Dermis microvascular lymphatic vessel endothelial cell (primary cell): Measurements from ENCODE around the gene LRCH3. TPM values are rescaled to one million over a fixed set of nuclear protein-coding genes. Genes with fewer than 3 reads are reported as not detected.

Experiments
- DNase-seq, 2 donors: peaks; one replicate each; pipeline versions ENCODE4 v3.0.0 to v3.0.0-alpha.2; 2010; ENCODE audit warnings: low read depth in 2 of 2
- total RNA-seq: library from RNA; depleted of rRNA; stranded (reverse); fragments of >200 nt; gene quantifications from 2 replicates; pipeline ENCODE4 v1.2.1, GENCODE V29; 2014

The LRCH3 gene
- total RNA-seq, 1 donor from 2014 or later: 60.5 TPM

DNA sequence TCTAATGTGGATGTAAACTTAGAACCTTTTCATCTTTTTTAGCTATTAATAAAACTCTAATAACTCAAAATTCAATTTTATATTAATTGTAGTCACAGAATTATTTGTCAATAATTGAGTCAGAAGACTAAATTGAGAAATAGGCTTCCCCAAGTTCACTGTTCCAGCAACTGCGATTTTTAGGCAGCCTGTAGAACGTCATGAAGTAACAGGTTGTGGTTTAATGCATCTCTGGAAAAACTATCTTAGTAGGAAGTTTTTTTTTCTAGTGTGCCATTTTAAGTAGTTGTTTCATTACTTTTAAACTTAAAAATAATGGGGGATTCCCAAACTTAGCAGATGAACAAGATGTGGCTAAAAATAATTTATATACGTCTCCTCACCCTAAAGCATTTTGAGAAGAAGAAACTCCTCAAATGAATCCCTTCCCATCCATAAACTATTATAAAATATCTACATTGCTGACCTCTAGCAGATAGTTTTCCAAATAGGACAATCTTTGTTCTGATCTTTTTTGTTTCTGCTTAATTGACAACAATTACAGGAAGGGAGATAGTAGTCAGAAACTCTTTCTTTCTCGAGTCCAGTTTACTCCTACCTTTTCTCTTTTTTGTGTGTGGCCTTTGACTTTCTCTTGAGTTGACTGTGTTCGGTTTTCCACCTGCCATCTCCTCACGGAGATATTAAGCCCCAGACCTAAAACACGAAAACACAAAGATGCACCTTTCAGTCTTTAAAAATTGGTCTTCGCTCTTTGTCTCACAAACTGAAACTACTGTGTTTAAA lies 43.1 kb downstream of the LRCH3 start:
- DNase-seq: no peak

DNA sequence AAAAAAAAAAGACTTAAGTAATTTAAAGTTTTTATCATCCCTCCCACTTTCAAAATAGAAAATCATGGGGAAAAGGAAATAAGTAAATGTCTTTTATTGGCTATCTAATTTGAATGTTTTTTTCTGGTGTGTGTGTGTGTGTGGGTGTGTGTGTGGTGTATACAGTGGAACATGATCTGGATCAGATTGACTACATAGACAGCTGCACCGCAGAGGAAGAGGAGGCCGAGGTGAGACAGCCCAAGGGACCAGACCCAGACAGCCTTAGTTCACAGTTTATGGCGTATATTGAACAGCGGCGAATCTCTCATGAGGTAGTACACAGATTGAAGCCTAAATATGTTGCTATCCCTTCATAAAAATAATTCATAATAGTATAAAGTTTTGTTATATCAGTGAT lies 44.5 kb downstream of the LRCH3 start:
- no peak for DNase-seq

GRCh38 chr3:197836244-197836643 lies 45.2 kb downstream of the LRCH3 start:
- DNase-seq: no peak

DNA sequence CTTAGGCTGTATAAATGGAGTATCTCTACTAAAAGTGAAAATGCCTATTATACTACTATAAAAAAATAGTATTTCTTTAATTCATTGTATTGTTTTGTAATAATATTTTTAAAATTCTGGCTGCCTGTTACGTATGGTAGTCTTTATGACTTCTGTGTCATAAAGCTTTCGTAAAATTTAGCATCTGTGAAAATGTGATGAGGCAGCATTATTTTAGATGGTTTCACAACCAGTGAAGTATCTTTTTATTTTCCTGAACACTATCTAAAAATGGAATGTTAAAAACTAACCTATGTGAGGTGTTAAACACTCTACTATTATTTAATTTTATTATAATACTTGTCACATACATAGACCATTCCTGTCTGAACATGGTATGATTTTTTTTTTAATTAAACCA lies 46.2 kb downstream of the LRCH3 start:
- no peak for DNase-seq

DNA sequence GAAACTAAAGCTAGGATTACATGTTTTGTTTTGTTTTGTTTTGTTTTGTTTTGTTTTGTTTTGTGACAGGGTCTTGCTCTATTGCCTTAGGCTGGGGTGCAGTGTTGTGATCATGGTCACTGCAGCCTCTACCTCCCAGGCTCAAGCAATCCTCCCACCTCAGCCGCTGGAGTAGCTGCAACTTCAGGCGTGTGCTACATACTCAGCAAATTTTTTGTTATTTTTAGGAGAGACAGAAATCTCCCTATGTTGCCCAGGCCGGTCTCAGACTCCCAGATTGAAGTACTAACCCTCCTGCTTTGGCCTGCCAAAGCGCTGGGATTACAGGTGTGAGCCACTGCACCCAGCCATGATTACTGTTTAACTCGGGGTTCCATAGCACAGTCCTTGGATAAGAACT lies 50.7 kb downstream of the LRCH3 start:
- DNase-seq: no peak

DNA sequence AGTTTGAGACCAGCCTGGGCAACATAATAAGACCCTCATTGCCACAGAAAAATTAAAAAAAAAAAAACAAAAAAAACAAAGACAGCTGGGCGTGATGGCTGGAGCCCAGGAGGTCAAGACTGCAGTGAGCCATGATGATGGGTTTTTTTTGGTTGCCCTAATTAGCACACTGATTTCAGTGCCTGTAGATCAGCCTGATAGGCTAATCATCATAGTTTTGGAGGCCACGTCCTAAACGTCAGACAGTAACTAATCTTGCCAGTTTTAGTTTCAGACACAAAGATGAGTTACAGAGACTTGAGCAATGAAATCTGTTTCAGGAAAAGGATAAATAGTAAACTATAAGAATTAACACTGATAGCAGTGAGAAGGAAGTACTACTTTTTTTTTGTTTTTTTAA lies 55.4 kb downstream of the LRCH3 start:
- DNase-seq: no peak

DNA sequence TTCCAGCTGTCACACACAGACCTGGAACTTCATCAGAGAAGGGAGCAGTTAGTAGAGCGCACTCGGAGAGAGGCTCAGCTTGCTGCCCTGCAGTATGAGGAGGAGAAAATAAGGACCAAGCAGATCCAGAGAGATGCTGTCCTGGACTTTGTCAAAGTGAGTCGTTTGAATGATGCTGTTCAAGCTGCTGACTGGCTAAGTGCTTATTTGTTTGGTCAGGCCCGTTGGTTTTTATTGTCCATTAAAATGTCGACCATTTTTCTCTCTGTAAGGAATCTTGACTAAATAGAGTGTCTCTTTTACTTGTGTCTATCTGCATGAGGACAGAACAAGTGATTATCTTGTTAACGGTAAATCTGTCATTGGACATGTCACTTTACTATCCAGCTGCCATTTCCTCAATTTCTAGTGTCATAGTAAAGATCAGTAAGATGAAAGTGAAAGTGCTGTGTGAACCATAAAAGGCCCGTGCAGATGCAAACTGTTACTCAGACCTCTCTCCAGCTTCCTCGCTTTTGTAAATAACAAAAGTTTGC lies 56.9 kb downstream of the LRCH3 start:
- DNase-seq: peak; percentile 56 to 65

GRCh38 chr3:197854596-197855343 lies 63.7 kb downstream of the LRCH3 start:
- peak; percentile 78 to 85 for DNase-seq

- no peak for DNase-seq
Observed at GRCh38 chr3:197855571-197855970, 64.5 kb downstream of the LRCH3 start.

DNA sequence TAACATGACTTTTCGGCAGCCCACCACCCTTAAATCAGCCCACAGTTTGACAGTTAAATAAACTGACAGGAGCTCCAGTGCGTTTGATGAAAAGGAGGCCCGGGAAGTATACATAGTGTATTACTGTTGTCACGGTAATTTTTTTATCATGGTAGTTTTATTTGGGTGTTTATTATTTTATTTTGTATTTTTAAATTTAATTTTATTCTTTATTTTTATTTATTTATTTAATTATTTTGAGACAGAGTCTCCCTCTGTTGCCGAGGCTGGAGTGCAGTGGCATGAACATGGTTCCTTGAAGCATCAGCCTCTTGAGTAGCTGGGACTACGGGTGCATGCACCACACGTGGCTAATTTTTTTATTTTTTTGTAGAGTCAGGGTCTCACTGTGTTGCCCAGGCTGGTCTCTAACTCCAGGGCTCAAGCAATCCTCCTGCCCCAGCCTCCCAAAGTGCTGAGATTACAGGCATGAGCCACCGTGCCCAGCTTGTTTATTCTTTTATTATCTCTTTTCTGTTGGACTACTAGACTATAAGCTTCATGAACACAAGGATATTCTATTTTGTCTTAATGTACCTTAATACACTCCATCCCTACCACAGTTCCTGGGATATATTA lies 65.3 kb downstream of the LRCH3 start:
- no peak for DNase-seq

DNA sequence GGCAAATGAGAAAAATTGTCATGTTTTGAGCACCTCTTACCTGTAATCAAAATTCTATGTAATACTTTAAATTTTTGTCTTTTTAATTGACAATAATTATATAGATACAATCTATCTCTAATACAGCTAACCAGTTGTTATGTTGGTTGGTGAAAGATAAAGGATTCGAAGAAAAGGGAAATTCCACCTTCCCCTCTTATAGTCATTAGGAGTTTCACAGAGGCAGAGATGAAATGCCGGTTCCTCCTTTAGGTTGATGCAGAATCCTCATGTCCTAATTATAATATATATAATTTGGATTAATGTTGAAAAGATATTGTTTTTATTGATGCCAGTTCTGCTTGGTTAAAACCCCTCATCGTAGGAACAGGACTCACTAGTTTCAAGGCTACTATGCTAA lies 67.1 kb downstream of the LRCH3 start:
- no peak for DNase-seq

DNA sequence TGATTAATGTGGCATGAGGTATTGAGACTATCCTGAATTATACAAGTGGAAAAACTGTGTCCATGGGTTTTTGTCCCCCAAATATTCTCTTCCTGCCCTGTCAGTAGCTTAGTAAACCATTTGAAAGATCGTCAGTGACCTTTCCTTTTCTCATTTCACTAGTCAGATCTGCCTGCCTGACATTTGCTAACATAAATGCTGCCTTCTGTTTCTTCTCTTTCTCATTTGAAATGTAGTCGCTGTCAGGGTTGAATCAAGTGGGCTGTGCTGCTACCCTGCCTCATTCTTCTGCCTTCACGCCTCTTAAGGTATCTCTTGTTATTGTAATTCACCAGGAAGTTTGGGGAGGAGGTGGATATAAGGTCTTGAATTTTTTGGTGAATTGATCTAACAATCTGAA lies 67.5 kb downstream of the LRCH3 start:
- no peak for DNase-seq

- DNase-seq: no peak
Observed at GRCh38 chr3:197866035-197866434, 75.0 kb downstream of the LRCH3 start.

GRCh38 chr3:197873329-197873728 lies 82.3 kb downstream of the LRCH3 start:
- DNase-seq: no peak

DNA sequence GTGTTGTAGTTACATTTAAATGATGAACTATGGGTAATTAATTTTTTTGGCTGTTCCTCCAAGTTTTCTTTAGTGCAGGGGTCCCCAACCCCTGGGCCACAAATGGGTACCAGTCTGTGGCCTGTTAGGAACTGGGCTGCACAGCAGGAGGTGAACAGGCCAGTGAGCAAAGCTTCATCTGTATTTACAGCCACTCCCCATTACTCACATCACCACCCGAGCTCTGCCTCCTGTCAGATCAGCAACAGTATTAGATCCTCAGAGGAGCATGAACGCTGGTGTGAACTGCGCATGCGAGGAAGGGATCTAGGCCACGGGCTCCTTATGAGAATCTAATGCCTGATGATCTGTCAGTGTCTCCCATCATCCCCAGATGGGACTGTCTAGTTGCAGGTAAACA lies 83.0 kb downstream of the LRCH3 start:
- no peak for DNase-seq

- no peak for DNase-seq
Observed at GRCh38 chr3:197874653-197875052, 83.6 kb downstream of the LRCH3 start.

- DNase-seq: no peak
Observed at GRCh38 chr3:197877902-197878301, 86.8 kb downstream of the LRCH3 start.

- no peak for DNase-seq
Observed at GRCh38 chr3:197878427-197878826, 87.4 kb downstream of the LRCH3 start.

DNA sequence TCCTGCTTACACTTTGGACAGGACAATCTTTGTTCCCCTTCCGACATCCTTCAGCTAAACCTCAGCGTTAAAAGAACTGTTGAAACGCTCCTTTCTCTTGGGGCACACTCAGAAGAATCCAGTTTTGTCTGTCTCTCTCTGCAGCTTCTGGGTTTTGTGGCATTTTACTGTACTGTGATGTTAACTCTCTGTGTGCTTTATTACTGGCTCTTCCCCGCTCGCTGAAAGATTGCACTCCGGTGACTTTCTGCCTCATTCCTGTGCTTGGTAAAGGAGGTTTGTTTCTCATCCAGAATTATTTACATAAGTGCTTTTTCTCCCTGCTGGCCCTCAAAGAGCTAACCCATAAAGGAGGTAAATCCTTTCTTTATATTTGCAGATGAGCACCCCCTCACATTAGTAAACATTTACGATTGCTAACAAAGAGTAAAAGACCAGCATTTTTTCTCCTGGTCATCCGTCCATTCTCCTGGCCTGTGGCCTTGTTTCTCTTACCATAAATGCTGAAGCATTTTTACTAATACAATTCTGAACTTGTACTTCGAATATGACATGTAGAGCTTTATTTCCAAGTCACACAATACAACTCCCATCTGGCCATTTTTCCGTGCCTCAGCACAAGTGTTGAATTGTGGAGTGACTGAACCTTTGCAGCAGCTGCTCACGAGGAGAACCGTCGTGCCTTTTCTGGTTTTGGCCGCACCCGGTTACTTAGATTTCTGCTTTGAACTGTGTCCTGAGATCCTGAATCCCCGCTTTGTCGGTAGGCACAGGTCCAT lies 89.6 kb downstream of the LRCH3 start:
- DNase-seq: no peak

DNA sequence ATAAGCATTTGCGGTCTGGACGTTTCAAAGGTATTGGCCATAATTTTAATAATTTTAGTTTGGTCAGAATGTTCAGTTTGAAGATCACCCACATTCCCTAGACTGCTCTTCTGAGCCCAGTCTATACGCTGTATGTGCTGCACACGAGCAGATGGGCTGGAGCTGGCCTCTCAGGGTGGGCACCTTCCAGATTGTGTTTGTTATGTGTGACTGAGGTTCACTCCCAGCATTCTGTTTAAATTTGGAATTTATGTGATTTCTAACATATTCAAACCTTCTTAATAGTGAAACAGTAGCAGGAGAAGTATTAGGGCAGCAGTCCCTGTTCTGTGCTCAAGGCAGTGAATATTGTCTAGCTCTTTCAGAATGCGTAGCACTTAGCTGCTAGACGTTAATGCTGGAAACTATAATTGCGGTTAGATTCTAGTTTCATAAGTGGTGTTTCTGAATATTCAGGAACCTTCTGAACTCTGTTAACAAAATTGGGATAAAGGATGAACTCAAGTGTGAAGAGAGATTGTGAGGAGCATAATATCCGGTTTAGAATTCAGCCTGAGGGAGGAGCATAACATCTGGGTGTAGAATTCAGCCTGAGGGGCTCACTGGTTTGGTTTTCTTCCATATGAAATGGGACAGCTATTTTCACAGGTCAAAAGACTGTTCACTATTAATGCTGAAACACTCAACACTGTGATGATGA lies 90.4 kb downstream of the LRCH3 start:
- no peak for DNase-seq

GRCh38 chr3:197881970-197882338 lies 90.9 kb downstream of the LRCH3 start:
- no peak for DNase-seq
